ENCODE measurements around the gene GRHL1.

GRHL1 gene

DNA sequence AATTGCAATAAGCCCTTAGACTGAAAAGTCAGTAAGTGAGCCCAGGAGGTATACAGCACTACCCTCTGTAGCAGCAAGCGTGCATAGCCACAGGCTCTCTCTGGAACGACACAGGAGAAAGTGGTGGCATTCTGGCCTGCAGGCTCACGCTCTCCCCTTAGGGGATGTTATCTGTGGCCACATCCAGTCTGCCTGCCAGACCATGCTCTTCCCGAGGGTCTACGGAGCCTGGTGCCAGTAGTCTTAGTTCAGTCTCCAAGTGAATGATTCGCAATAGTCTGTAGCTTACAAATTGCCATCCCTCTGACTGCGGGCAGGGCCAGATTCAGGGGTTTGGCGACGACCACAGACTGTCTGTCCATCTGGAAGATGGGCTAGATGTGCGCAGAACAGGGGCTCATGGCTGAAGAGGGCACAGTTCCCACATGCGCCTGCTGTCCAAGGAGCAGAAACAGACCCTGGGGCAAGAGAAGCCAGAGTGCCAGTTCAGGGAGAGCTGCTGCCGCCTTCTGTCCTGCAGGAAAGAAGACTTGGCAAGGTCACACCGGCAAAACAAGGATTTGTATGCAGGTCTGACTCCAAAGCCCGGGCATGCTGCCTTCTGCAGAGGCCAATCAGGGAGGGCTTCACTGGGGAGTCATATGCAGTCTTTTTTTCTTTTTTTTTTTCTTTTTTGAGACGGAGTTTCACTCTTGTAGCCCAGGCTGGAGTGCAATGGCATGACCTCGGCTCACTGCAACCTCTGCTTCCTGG lies 88.3 kb downstream of the GRHL1 start:
- no peak overlapping the region for H3K9ac ChIP-seq
- peaks cover 38% of the 10 kb centered on the region for H3K4me1 ChIP-seq
- no peaks in the 10 kb centered on the region for H3K27me3 ChIP-seq
- peaks cover 19% of the 10 kb centered on the region for H3K9me3 ChIP-seq
- H3K27ac ChIP-seq, result no peak overlapping the region
- H3K4me3 ChIP-seq, result no peak overlapping the region
- no peak for TF ChIP-seq Cebpa-rat (IDR thresholded peaks at IDR 0.05)
- no peak overlapping the region for H3K4me2 ChIP-seq
- no peaks in the 10 kb centered on the region for H3K36me3 ChIP-seq
- peaks cover 7% of the 10 kb centered on the region for H4K20me1 ChIP-seq

- H3K4me2 ChIP-seq, result no peak overlapping the region
- no peaks in the 10 kb centered on the region for H3K27me3 ChIP-seq
- no peak overlapping the region for H3K9ac ChIP-seq
- no peak for TF ChIP-seq Cebpa-rat (IDR thresholded peaks at IDR 0.05)
- H3K36me3 ChIP-seq, result peaks cover 16% of the 10 kb centered on the region
- peaks cover 19% of the 10 kb centered on the region for H3K9me3 ChIP-seq
- no peak overlapping the region for H3K4me3 ChIP-seq
- peaks cover 26% of the 10 kb centered on the region for H4K20me1 ChIP-seq
- H3K4me1 ChIP-seq, result peaks cover 38% of the 10 kb centered on the region
- H3K27ac ChIP-seq, result no peak overlapping the region
These were observed 90.2 kb downstream of the GRHL1 start for GRCh38 chr2:10041711-10042110.

- TF ChIP-seq Cebpa-rat (IDR thresholded peaks at IDR 0.05), result no peak
- H3K9me3 ChIP-seq, result peaks cover 19% of the 10 kb centered on the region
- H3K4me1 ChIP-seq, result peaks cover 45% of the 10 kb centered on the region
- no peak overlapping the region for H3K27ac ChIP-seq
- H3K4me2 ChIP-seq, result peak overlapping the region; percentile 48
- peaks cover 34% of the 10 kb centered on the region for H4K20me1 ChIP-seq
- H3K27me3 ChIP-seq, result no peaks in the 10 kb centered on the region
- peak overlapping the region; percentile 36; the same call in 1 of the 2 replicates for H3K4me3 ChIP-seq
- H3K9ac ChIP-seq, result no peak overlapping the region
- H3K36me3 ChIP-seq, result peaks cover 24% of the 10 kb centered on the region
These were observed 91.0 kb downstream of the GRHL1 start for GRCh38 chr2:10042301-10043161.

- Histone ChIP-seq H3K4me2 (peak within 1 kb of the TSS; percentile 94), H3K9ac (peak within 1 kb of the TSS; percentile 95), H3K36me3 (peaks cover 32% of the 10 kb centered on the region), H3K4me1 (peaks cover 45% of the 10 kb centered on the region), H3K9me3 (peaks cover 19% of the 10 kb centered on the region), H3K27me3 (no peaks in the 10 kb centered on the region), H3K27ac (peak within 1 kb of the TSS; percentile 98), H3K4me3 (peak within 1 kb of the TSS; percentile 81), H4K20me1 (peaks cover 42% of the 10 kb centered on the region)
- no peak for TF ChIP-seq Cebpa-rat (IDR thresholded peaks at IDR 0.05)
These were observed 91.9 kb downstream of the GRHL1 start, which contains the start of gene KLF11 for GRCh38 chr2:10043256-10043905. KLF11 (plus strand) TSS chr2:10043550; CDS start chr2:10043717, 167 bp downstream.

GRCh38 chr2:10043906-10044601 lies 92.6 kb downstream of the GRHL1 start:
- Histone ChIP-seq H3K9me3 (peaks cover 19% of the 10 kb centered on the region), H3K9ac (peak overlapping the region; percentile 95), H3K4me2 (peak overlapping the region; percentile 94), H3K4me3 (peak overlapping the region; percentile 81), H3K4me1 (peaks cover 48% of the 10 kb centered on the region), H3K27ac (peak overlapping the region; percentile 98), H3K27me3 (no peaks in the 10 kb centered on the region), H4K20me1 (peaks cover 48% of the 10 kb centered on the region), H3K36me3 (peaks cover 37% of the 10 kb centered on the region)
- TF ChIP-seq Cebpa-rat (IDR thresholded peaks at IDR 0.05), result no peak

- peak overlapping the region; percentile 94 for H3K4me2 ChIP-seq
- H3K4me3 ChIP-seq, result no peak overlapping the region
- no peak overlapping the region; the same call in 1 of the 2 replicates for H3K9ac ChIP-seq
- peaks cover 55% of the 10 kb centered on the region for H3K4me1 ChIP-seq
- no peak overlapping the region for H3K27ac ChIP-seq
- peaks cover 53% of the 10 kb centered on the region for H3K36me3 ChIP-seq
- peaks cover 19% of the 10 kb centered on the region for H3K9me3 ChIP-seq
- peaks cover 65% of the 10 kb centered on the region for H4K20me1 ChIP-seq
- H3K27me3 ChIP-seq, result no peaks in the 10 kb centered on the region
- no peak for TF ChIP-seq Cebpa-rat (IDR thresholded peaks at IDR 0.05)
These were observed 94.3 kb downstream of the GRHL1 start for GRCh38 chr2:10045561-10046355.

GRCh38 chr2:10046931-10047330 lies 95.4 kb downstream of the GRHL1 start:
- peak overlapping the region; percentile 8; the same call in 1 of the 2 replicates for H3K4me2 ChIP-seq
- H3K27ac ChIP-seq, result no peak overlapping the region
- H3K4me3 ChIP-seq, result no peak overlapping the region
- TF ChIP-seq Cebpa-rat (IDR thresholded peaks at IDR 0.05), result no peak
- H3K9ac ChIP-seq, result no peak overlapping the region
- H3K9me3 ChIP-seq, result peaks cover 10% of the 10 kb centered on the region
- H3K27me3 ChIP-seq, result no peaks in the 10 kb centered on the region
- peaks cover 76% of the 10 kb centered on the region for H4K20me1 ChIP-seq
- H3K36me3 ChIP-seq, result peaks cover 64% of the 10 kb centered on the region
- peaks cover 66% of the 10 kb centered on the region for H3K4me1 ChIP-seq

- peak overlapping the region; percentile 39; the same call in 1 of the 2 replicates for H3K4me2 ChIP-seq
- H4K20me1 ChIP-seq, result peaks cover 86% of the 10 kb centered on the region
- no peaks in the 10 kb centered on the region for H3K27me3 ChIP-seq
- peaks cover 71% of the 10 kb centered on the region for H3K4me1 ChIP-seq
- no peak for TF ChIP-seq Cebpa-rat (IDR thresholded peaks at IDR 0.05)
- peaks cover under 1% of the 10 kb centered on the region; the same call in 1 of the 2 replicates for H3K9me3 ChIP-seq
- H3K9ac ChIP-seq, result peak overlapping the region; percentile 6; the same call in 1 of the 2 replicates
- no peak overlapping the region for H3K27ac ChIP-seq
- H3K36me3 ChIP-seq, result peaks cover 71% of the 10 kb centered on the region
- H3K4me3 ChIP-seq, result no peak overlapping the region
These were observed 96.4 kb downstream of the GRHL1 start for GRCh38 chr2:10047616-10048500.

Measured in BLaER1 (cell line).